Measurements from ENCODE around the gene TMEM154.

- TF ChIP-seq GATA3 (IDR thresholded peaks at IDR 0.05; ENCODE audit: low read depth, low read length), result no peak
- no peak for TF ChIP-seq GATA2 (IDR thresholded peaks at IDR 0.05; ENCODE audit: low read depth, low read length)
Measured at GRCh38 chr4:152620218-152620617, 59.6 kb downstream of the TMEM154 start.

Measured in SH-SY5Y (cell line).